Naive thymus-derived CD8-positive, alpha-beta T cell (primary cell): ENCODE measurements around the gene OTUD6A. TPM values are rescaled to one million over a fixed set of nuclear protein-coding genes. Genes with fewer than 3 reads are reported as not detected.
"Not testable (repeated sequence)": the region's sequence is repeated elsewhere in the genome, so short reads cannot be mapped to it uniquely, and the experiment has no call there.

ENCODE experiments used
- ATAC-seq, 2 donors: fragments of 150-1000 bp; cut with Tn5 transposase in 1 of 2; sonication (Bioruptor Pico), chemical (Tn5 transposase) in 1 of 2; 1 replicate in 1 of 2; 2 replicates in 1 of 2; pipeline ENCODE4 v1.10.0; 2021; ENCODE audit warnings: mild to moderate bottlenecking in 2 of 2, moderate library complexity in 2 of 2
- POLR2A ChIA-PET: fragments of 350-600 bp; sonication (Branson Sonifier 250); formaldehyde crosslinking; loops from one replicate; lab custom pipeline; 2021; ENCODE audit warnings: antibody characterized with exemption; lab: Charles Lee
- DNase-seq, 10 donors: peaks; one replicate each; pipeline versions ENCODE4 v3.0.0 to v3.0.0-alpha.2; 2020 to 2022
- H3K27ac Mint-ChIP-seq, 10 donors: one replicate each; pipeline ENCODE4 v1.8.0; 2020 to 2022; ENCODE audit warnings: mild to moderate bottlenecking in 10 of 10, mixed read lengths in 10 of 10, moderate library complexity in 4 of 10, inconsistent platforms in 1 of 10
- H3K27me3 Mint-ChIP-seq, 5 donors: one replicate each; pipeline ENCODE4 v1.8.0; 2021 to 2022; ENCODE audit warnings: mixed read lengths in 5 of 5
- H3K36me3 Mint-ChIP-seq, 3 donors: one replicate each; pipeline ENCODE4 v1.8.0; 2020 to 2022; ENCODE audit warnings: mixed read lengths in 3 of 3, mild to moderate bottlenecking in 2 of 3, inconsistent platforms in 1 of 3
- H3K4me1 Mint-ChIP-seq, 4 donors: one replicate each; pipeline ENCODE4 v1.8.0; 2021 to 2022; ENCODE audit warnings: mixed read lengths in 4 of 4
- H3K4me3 Mint-ChIP-seq, 10 donors: one replicate each; pipeline ENCODE4 v1.8.0; 2020 to 2022; ENCODE audit warnings: mild to moderate bottlenecking in 10 of 10, mixed read lengths in 10 of 10, moderate library complexity in 6 of 10, inconsistent platforms in 1 of 10
- H3K9me3 Mint-ChIP-seq, 9 donors: one replicate each; pipeline ENCODE4 v1.8.0; 2020 to 2022; ENCODE audit warnings: mixed read lengths in 9 of 9, mild to moderate bottlenecking in 3 of 9, inconsistent platforms in 1 of 9, moderate library complexity in 1 of 9
- microRNA-seq: library from miRNA; unstranded; fragments of <30 nt; microRNA quantifications from one replicate; pipeline ENCODE4 v1.2.0, GENCODE V29; 2022; ENCODE audit warnings: borderline microRNAs expressed
- polyA plus RNA-seq, 3 donors: library from polyadenylated mRNA; unstranded; fragments of 300-500 nt; fragmentation: Illumina TruSeq; gene quantifications; one replicate each; pipeline ENCODE4 v1.2.3, GENCODE V29; 2021
- total RNA-seq, 8 experiments: library from RNA in 2 of 8; stranded (reverse) in 2 of 8; gene quantifications; one replicate each; pipeline ENCODE4 v1.2.3 and lab custom pipeline; 2021 to 2026

Gene OTUD6A
- total and polyA plus RNA-seq, 5 experiments from 2014 or later = not detected

GRCh38 chrX:70096052-70096451 lies 33.8 kb downstream of the OTUD6A start:
- Mint-ChIP-seq H3K4me1 (no peaks in the 10 kb centered on the region), H3K4me3 (no peak overlapping the region), H3K27ac (no peak overlapping the region), H3K9me3 (peaks cover 0 to 4% (median 0%) of the 10 kb centered on the region in 9 donors), H3K36me3 (no peaks in the 10 kb centered on the region), H3K27me3 (peaks cover 5 to 20% (median 7%) of the 10 kb centered on the region in 5 donors)
- ATAC-seq (no peak), DNase-seq (no peak)
- POLR2A ChIA-PET = no interaction called here

- H3K4me3 Mint-ChIP-seq = peak overlapping the region in 1 of 10 donors; percentile 42
- no peaks in the 10 kb centered on the region for H3K36me3 Mint-ChIP-seq
- POLR2A ChIA-PET = no interaction called here
- peaks cover 0 to 4% (median 0%) of the 10 kb centered on the region in 9 donors for H3K9me3 Mint-ChIP-seq
- ATAC-seq (no peak), DNase-seq (no peak)
- no peaks in the 10 kb centered on the region for H3K27me3 Mint-ChIP-seq
- H3K27ac Mint-ChIP-seq = no peak overlapping the region
- H3K4me1 Mint-ChIP-seq = no peaks in the 10 kb centered on the region
Observed at GRCh38 chrX:70105229-70105628, 43.0 kb downstream of the OTUD6A start.

GRCh38 chrX:70111436-70112026 lies 49.3 kb downstream of the OTUD6A start:
- H3K27me3 Mint-ChIP-seq, ATAC-seq, H3K27ac Mint-ChIP-seq, POLR2A ChIA-PET, H3K4me1 Mint-ChIP-seq, DNase-seq, H3K4me3 Mint-ChIP-seq: not testable (repeated sequence)
- Mint-ChIP-seq H3K9me3 (peaks cover 0 to 22% (median 6%) of the 10 kb centered on the region in 9 donors), H3K36me3 (peaks cover 0 to 22% (median 2%) of the 10 kb centered on the region in 3 donors)

Small RNA genes within 50 kb of the gene (microRNA-seq; reads per million reads assigned to microRNA genes)
- 3.1 reads per million for gene MIR676

Other genes starting within 250 kb of the OTUD6A start
- not detected for gene AWAT2, start 12.5 kb upstream of the OTUD6A start, total RNA-seq
- not detected for gene AWAT2, start 12.5 kb upstream of the OTUD6A start, polyA plus RNA-seq
- 10 to 100 TPM; 58.8 to 65.1 TPM for gene IGBP1, start 71.0 kb downstream of the OTUD6A start, total RNA-seq
- gene IGBP1, start 71.0 kb downstream of the OTUD6A start, polyA plus RNA-seq = 10 to 100 TPM; 57.6 to 64.1 (median 62.1) TPM
- gene DGAT2L6, start 115.0 kb downstream of the OTUD6A start, total RNA-seq = not detected
- not detected for gene DGAT2L6, start 115.0 kb downstream of the OTUD6A start, polyA plus RNA-seq
- gene AWAT1, start 172.2 kb downstream of the OTUD6A start, total RNA-seq = not detected
- gene AWAT1, start 172.2 kb downstream of the OTUD6A start, polyA plus RNA-seq = not detected
- under 1 TPM; 0.55 to 0.75 TPM for gene P2RY4, start 197.7 kb downstream of the OTUD6A start, total RNA-seq
- gene P2RY4, start 197.7 kb downstream of the OTUD6A start, polyA plus RNA-seq = not detected
- not detected for gene ARR3, start 205.9 kb downstream of the OTUD6A start, total RNA-seq
- not detected for gene ARR3, start 205.9 kb downstream of the OTUD6A start, polyA plus RNA-seq
- gene RAB41, start 219.7 kb downstream of the OTUD6A start, total RNA-seq = not detected
- not detected for gene RAB41, start 219.7 kb downstream of the OTUD6A start, polyA plus RNA-seq
- 10 to 100 TPM; 13.2 to 14.5 TPM for gene PDZD11, start 227.5 kb downstream of the OTUD6A start, total RNA-seq
- gene PDZD11, start 227.5 kb downstream of the OTUD6A start, polyA plus RNA-seq = 10 to 100 TPM; 27.5 to 36.1 (median 29.2) TPM
- under 1 TPM; 0.08 TPM for gene KIF4A, start 227.6 kb downstream of the OTUD6A start, total RNA-seq
- gene KIF4A, start 227.6 kb downstream of the OTUD6A start, polyA plus RNA-seq = not detected